Lower leg skin (tissue), 4 donors: ENCODE results near the gene GHRL. TPM values are rescaled to one million over a fixed set of nuclear protein-coding genes. Genes with fewer than 3 reads are reported as not detected.

ENCODE experiments used
- DNase-seq, 2 donors: peaks; one replicate each; pipeline ENCODE4 v3.0.0-alpha.2; 2019; ENCODE audit warnings: low spot score in 2 of 2
- H3K4me3 ChIP-seq: fragments of 200-600 bp; sonication (generic); 2 replicates; pipeline ENCODE4 v1.5.1; 2017; ENCODE audit warnings: mild to moderate bottlenecking, low read depth; ENCODE audit not compliant: poor library complexity, severe bottlenecking
- POLR2A ChIP-seq, 2 donors: fragments of 450-650 bp; IDR thresholded peaks; one replicate each; pipeline ENCODE4 v1.6.1; 2016 to 2017; ENCODE audit warnings: antibody characterized with exemption in 2 of 2, mild to moderate bottlenecking in 1 of 2, moderate library complexity in 1 of 2
- WGBS, 2 donors: methylation state at CpG; one replicate each; pipeline ENCODE4 v1.1.5; 2018; 5-methylcytosine and 5-hydroxymethylcytosine counted together
- intact Hi-C: fragments of 100-400 bp; cut with DNase I; formaldehyde crosslinking; loops from one replicate; pipeline ENCODE4 v1.15.0; 2023; ENCODE audit warnings: low total_unique reads
- total RNA-seq, 4 donors: library from RNA; depleted of rRNA; stranded (reverse); fragments of >200 nt; gene quantifications; one replicate each; pipeline ENCODE4 v1.1.0, GENCODE V29; 2016
- TF ChIP-seq, protein P1 (sequence below), 3 donors: fragments of 450-650 bp; IDR thresholded peaks; one replicate each; pipeline ENCODE4 v1.5.1; 2016; ENCODE audit warnings: antibody characterized with exemption in 3 of 3, mild to moderate bottlenecking in 3 of 3, moderate library complexity in 2 of 3

The GHRL gene
- total RNA-seq, 4 donors from 2014 or later = not detected

DNA sequence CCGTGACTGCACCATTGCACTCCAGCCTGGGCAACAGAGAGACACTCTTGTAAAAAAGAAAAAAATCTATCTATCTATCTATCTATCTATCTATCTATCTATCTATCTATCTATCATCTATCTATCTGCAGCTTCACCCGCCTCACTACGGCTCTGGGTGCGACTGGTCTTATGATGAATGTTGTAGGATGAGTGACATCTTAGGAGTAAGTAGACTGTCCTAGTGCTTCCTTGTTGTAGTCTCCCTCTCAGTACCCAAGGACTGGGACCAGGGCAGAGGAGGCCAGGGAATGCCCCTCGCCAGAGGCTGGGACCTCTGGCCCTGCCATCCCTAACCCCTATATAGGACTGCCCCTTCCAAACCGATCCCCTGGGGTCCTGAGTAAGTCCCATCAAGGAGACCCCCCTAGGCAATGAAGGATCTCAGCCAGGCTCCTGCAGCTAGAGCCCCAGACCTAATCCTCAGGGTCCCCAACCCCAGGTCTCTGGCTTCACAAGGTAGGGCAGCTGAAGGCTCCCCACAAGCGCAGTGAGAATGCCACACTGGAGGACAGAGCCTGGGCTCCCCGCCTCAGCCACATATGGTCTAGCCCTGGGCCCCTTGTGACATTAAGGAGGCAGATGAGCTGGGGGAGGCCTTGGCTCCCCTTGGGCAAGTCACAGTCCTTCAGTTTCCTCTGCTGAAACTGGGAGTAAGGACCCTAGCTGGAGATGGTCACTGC is 29.0 kb upstream of the GHRL start:
- no peak for TF ChIP-seq POLR2A (IDR thresholded peaks at IDR 0.05)
- TF ChIP-seq, protein P1, sequence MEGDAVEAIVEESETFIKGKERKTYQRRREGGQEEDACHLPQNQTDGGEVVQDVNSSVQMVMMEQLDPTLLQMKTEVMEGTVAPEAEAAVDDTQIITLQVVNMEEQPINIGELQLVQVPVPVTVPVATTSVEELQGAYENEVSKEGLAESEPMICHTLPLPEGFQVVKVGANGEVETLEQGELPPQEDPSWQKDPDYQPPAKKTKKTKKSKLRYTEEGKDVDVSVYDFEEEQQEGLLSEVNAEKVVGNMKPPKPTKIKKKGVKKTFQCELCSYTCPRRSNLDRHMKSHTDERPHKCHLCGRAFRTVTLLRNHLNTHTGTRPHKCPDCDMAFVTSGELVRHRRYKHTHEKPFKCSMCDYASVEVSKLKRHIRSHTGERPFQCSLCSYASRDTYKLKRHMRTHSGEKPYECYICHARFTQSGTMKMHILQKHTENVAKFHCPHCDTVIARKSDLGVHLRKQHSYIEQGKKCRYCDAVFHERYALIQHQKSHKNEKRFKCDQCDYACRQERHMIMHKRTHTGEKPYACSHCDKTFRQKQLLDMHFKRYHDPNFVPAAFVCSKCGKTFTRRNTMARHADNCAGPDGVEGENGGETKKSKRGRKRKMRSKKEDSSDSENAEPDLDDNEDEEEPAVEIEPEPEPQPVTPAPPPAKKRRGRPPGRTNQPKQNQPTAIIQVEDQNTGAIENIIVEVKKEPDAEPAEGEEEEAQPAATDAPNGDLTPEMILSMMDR (IDR thresholded peaks at IDR 0.05) = no peak
- no peak for DNase-seq
- no peak overlapping the region for H3K4me3 ChIP-seq
- WGBS, 2 donors = 87 to 93% methylated on average over 8 of the region's 8 CpGs
- intact Hi-C loops = no loop called here

DNA sequence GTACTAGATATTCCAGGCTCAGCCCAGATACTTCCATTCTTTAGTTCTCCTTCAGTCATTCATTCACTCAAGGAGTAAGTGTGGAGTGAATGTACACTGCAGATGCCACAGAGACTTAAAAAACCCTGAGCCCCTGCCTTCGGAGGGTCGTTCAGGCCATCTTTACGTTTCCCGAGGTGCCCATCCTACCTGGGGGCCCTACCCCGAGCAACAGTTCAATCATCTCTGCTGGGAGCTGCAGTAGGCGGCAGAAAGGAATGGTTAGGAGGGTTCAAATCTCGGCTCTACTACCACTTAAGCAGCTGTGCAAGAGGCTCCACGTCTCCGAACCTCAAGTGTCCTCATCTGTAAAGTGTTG is 27.6 kb upstream of the GHRL start:
- intact Hi-C loops = no loop called here
- H3K4me3 ChIP-seq = peak overlapping the region; percentile 84
- DNase-seq = no peak
- no peak for TF ChIP-seq POLR2A (IDR thresholded peaks at IDR 0.05)
- TF ChIP-seq, protein P1 (IDR thresholded peaks at IDR 0.05) = no peak
- WGBS, 2 donors = 0% methylated on average over 9 of the region's 9 CpGs

DNA sequence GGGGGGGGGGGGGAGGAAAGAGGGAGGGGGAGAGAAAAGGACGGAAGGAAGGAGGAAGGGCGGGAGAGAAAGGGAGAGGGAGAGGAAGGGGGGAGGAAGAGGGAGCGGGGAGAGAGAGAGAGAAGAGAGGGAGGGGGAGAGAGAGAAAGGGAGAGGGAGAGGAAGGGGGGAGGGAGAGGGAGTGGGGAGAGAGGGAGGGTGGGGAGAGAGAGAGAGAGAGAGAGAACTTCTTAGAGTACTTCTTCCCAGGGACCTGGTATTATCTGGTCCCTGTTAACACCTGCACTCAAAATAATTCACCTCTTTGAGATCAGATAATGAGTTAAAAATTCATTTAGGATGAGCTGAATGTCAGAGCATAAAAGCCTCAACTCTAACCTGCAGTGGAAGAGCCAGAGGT is 27.1 kb upstream of the GHRL start:
- no peak for TF ChIP-seq POLR2A (IDR thresholded peaks at IDR 0.05)
- TF ChIP-seq, protein P1 (IDR thresholded peaks at IDR 0.05) = no peak
- intact Hi-C loops = no loop called here
- no peak overlapping the region for H3K4me3 ChIP-seq
- DNase-seq = no peak
- WGBS, 2 donors = 0 to 8% methylated on average over 2 of the region's 3 CpGs

DNA sequence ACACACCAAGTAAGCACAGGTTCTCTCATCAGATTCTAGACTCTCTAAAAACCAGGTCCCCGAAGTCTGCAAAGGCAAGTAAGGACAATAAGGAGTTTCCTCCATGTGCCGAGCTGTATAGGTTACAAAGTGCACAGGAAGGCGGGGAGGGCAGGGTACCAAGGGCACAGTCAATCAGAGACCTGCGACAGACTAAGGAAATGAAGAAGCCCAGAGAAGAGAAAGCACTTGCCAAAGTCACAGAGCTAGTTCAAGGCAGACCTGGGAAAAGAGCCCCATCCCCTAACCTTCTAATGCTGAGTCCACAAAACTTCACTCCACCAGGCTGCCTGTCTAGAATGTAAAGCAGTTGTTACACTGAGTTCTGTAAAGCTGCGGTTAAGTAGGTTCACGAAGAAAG is 26.5 kb upstream of the GHRL start:
- WGBS, 2 donors = 61 to 66% methylated on average over 6 of the region's 6 CpGs
- DNase-seq = no peak
- no peak overlapping the region for H3K4me3 ChIP-seq
- intact Hi-C loops = no loop called here
- no peak for TF ChIP-seq POLR2A (IDR thresholded peaks at IDR 0.05)
- TF ChIP-seq, protein P1 (IDR thresholded peaks at IDR 0.05) = no peak

DNA sequence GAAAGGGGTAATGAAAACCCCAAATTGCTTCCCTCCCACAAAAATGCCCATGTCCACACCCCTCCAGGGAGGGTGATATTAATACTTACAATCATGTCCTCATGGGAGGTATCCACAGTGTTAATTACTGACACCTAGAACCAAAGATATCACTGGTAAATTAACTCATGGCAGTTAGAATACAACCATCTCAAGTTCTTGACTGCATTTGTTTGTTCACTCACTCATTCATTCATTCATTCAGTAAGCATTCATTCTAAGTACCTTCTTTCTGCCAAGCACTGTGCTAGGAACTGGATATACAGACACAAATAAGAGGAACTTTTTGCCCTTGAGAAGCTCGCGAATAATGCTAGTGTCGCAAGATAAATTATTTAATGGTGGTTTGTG is 25.2 kb upstream of the GHRL start:
- 89 to 92% methylated on average over 3 of the region's 3 CpGs for WGBS, 2 donors
- no peak for DNase-seq
- no peak for TF ChIP-seq POLR2A (IDR thresholded peaks at IDR 0.05)
- TF ChIP-seq, protein P1 (IDR thresholded peaks at IDR 0.05) = no peak
- H3K4me3 ChIP-seq = no peak overlapping the region
- intact Hi-C loops = no loop called here
